Esophagus muscularis mucosa (tissue), 4 donors: Measurements from ENCODE around the gene SHH. TPM values are rescaled to one million over a fixed set of nuclear protein-coding genes. Genes with fewer than 3 reads are reported as not detected.

ENCODE experiments used
- DNase-seq: peaks from one replicate; pipeline ENCODE4 v3.0.0-alpha.2; 2017; ENCODE audit errors: extremely low spot score
- H3K27ac ChIP-seq, 4 donors: fragments of 200-600 bp; sonication (generic); replicated peaks in 1 of 4; 1 replicate in 3 of 4; 2 replicates in 1 of 4; pipeline ENCODE4 v1.5.1; 2016 to 2019; ENCODE audit warnings: mild to moderate bottlenecking in 1 of 4
- H3K27me3 ChIP-seq, 4 donors: fragments of 200-600 bp; sonication (generic); one replicate each; pipeline versions ENCODE4 v1.5.1 to v1.6.0; 2016 to 2019
- H3K36me3 ChIP-seq, 4 donors: fragments of 200-600 bp; sonication (generic); one replicate each; pipeline ENCODE4 v1.5.1; 2016 to 2019
- H3K4me1 ChIP-seq, 4 donors: fragments of 200-600 bp; sonication (generic); one replicate each; pipeline ENCODE4 v1.5.1; 2016 to 2019
- H3K4me3 ChIP-seq, 4 donors: fragments of 200-600 bp; sonication (generic); 1 replicate in 2 of 4; 2 replicates in 2 of 4; pipeline ENCODE4 v1.5.1; 2016 to 2019; ENCODE audit warnings: mild to moderate bottlenecking in 4 of 4, moderate library complexity in 1 of 4
- H3K9me3 ChIP-seq, 4 donors: fragments of 200-600 bp; sonication (generic); 1 replicate in 3 of 4; 2 replicates in 1 of 4; pipeline ENCODE4 v1.5.1; 2016 to 2019
- CTCF ChIP-seq, 3 experiments: fragments of 200-600 bp in 2 of 3; fragments of 450-650 bp in 1 of 3; sonication (generic) in 2 of 3; IDR thresholded peaks; one replicate each; pipeline ENCODE4 v1.5.1; 2017 to 2019; ENCODE audit warnings: antibody characterized with exemption in 3 of 3, mild to moderate bottlenecking in 2 of 3, moderate library complexity in 1 of 3
- EP300 ChIP-seq: sonication (generic); formaldehyde crosslinking; IDR thresholded peaks from one replicate; pipeline ENCODE4 v1.6.1; 2017; ENCODE audit warnings: antibody characterized with exemption
- POLR2A ChIP-seq: fragments of 450-650 bp; IDR thresholded peaks from one replicate; pipeline ENCODE4 v1.6.1; 2017; ENCODE audit warnings: antibody characterized with exemption, moderate library complexity, mild to moderate bottlenecking, low read depth
- POLR2AphosphoS5 ChIP-seq, 2 donors: sonication (generic); formaldehyde crosslinking; IDR thresholded peaks; one replicate each; pipeline ENCODE4 v1.6.1; 2017; ENCODE audit warnings: antibody characterized with exemption in 2 of 2
- WGBS: methylation state at CpG from one replicate; pipeline ENCODE4 v1.1.5; 2018; 5-methylcytosine and 5-hydroxymethylcytosine counted together
- intact Hi-C: fragments of 100-400 bp; cut with DNase I; formaldehyde crosslinking; loops from one replicate; pipeline ENCODE4 v1.15.1; 2023
- total RNA-seq, 4 donors: library from RNA; depleted of rRNA; stranded (reverse); fragments of >200 nt; gene quantifications; one replicate each; pipeline versions ENCODE4 v1.1.0 to v1.2.1, GENCODE V29; 2016

The SHH gene
- not detected for total RNA-seq

GRCh38 chr7:155811895-155812761 is at the start of gene SHH:
SHH (minus strand) TSS chr7:155812463; CDS start chr7:155812122, 341 bp downstream.
- no peak for TF ChIP-seq POLR2A
- TF ChIP-seq CTCF (IDR thresholded peaks at IDR 0.05), result no peak
- TF ChIP-seq EP300, result no peak
- no peak for TF ChIP-seq POLR2AphosphoS5 (IDR thresholded peaks at IDR 0.05)
- DNase-seq, result no peak
- peaks cover 0 to 100% (median 54%) of the 10 kb centered on the region in 4 donors for H3K27me3 ChIP-seq
- WGBS, result 2% methylated on average over 45 of the region's 53 CpGs
- H3K4me3 ChIP-seq, result no peak within 1 kb of the TSS
- no peaks in the 10 kb centered on the region for H3K9me3 ChIP-seq
- no peaks in the 10 kb centered on the region for H3K36me3 ChIP-seq
- H3K4me1 ChIP-seq, result peaks cover 10 to 55% (median 41%) of the 10 kb centered on the region in 4 donors
- no peak within 1 kb of the TSS for H3K27ac ChIP-seq
- intact Hi-C loops, result no loop called here

DNA sequence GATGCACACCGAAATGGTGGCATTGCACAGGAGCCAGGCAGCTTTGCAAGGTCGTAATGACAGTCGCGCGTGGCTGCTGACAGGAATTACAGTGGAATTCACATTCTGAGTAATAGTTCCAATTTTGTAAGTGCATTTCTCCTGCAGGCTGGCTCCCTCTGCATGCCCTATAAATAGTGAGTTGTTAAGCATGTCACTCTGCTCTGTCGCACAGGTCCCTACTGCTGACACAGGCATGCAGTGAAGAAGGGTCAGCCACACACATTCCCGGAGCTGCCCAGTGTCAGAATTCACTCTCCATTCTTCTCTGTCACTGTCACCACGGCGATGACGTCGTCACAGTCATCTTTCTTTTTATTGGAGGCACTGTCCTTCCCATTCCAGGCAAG is 49.2 kb upstream of the SHH start:
- H3K4me1 ChIP-seq, result peaks cover 0 to 9% (median 1%) of the 10 kb centered on the region in 4 donors
- H3K36me3 ChIP-seq, result no peaks in the 10 kb centered on the region
- intact Hi-C loops, result no loop called here
- peaks cover 0 to 56% (median 2%) of the 10 kb centered on the region in 4 donors for H3K27me3 ChIP-seq
- TF ChIP-seq EP300 (no peak), POLR2A (no peak), POLR2AphosphoS5 (IDR thresholded peaks at IDR 0.05) (no peak), CTCF (IDR thresholded peaks at IDR 0.05) (no peak)
- H3K4me3 ChIP-seq, result no peak overlapping the region
- no peak overlapping the region for H3K27ac ChIP-seq
- WGBS, result 56% methylated on average over 11 of the region's 11 CpGs
- no peak for DNase-seq
- H3K9me3 ChIP-seq, result no peaks in the 10 kb centered on the region

DNA sequence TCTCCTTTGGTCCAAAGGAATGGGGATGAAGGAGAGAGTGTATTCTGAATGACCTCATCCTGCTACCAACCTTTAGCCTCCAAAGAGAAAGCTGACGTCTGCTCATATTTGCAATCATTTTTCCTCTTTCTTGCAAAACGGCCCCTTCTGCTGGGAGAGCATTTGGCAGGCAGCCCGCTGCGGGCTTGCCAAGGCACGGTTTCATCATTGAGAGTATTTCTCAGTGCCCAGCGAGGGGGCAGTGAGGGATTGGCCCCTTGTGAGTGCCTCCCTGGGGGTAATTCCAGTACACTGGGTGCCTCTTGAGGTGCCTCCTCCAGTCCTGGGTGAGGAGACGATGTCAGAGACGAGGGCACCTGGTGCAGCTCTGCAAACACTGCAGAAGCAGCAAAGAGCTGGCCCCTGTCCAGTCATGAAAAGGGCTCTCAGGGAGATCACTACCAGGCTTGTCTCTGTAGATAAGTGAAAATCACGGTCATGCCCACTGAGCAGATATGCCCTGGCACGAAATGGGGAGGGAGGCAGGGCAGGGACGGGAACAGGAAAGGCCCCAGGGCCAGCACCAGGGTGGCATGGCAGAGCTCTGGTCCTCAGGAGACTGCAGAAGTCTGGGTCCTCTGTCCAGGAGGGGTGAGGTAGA is 48.7 kb upstream of the SHH start:
- intact Hi-C loops, result no loop called here
- H3K9me3 ChIP-seq, result no peaks in the 10 kb centered on the region
- DNase-seq, result peak; percentile 86
- H3K4me1 ChIP-seq, result peaks cover 0 to 9% (median 1%) of the 10 kb centered on the region in 4 donors
- H3K27ac ChIP-seq, result no peak overlapping the region
- WGBS, result 33% methylated on average over 11 of the region's 11 CpGs
- TF ChIP-seq CTCF (IDR thresholded peaks at IDR 0.05) (no peak), POLR2AphosphoS5 (IDR thresholded peaks at IDR 0.05) (no peak), EP300 (no peak), POLR2A (no peak)
- H3K4me3 ChIP-seq, result no peak overlapping the region
- H3K36me3 ChIP-seq, result no peaks in the 10 kb centered on the region
- peaks cover 0 to 52% (median 2%) of the 10 kb centered on the region in 4 donors for H3K27me3 ChIP-seq

DNA sequence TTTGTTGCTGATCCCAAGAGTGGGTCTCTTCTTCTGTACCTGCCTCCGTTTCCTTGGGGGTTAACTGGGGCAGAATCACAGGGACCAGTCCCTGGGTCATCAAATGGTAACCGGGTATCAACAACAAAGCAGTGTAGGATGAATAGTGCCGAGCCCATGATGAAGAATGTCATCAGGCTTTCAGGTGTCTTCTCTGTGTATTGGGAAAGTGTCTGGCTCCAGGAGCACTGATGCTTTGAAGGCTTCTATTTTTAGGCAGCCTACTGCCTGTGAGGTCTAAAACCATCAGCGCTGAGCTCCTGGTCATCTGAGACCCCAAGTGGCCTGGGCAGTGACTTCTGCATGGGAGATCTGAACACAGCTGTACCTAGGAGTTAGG is 48.2 kb upstream of the SHH start:
- H3K4me3 ChIP-seq, result no peak overlapping the region
- TF ChIP-seq CTCF (IDR thresholded peaks at IDR 0.05) (no peak), EP300 (no peak), POLR2A (no peak), POLR2AphosphoS5 (IDR thresholded peaks at IDR 0.05) (no peak)
- H3K27ac ChIP-seq, result no peak overlapping the region
- peaks cover 0 to 47% (median 2%) of the 10 kb centered on the region in 4 donors for H3K27me3 ChIP-seq
- H3K9me3 ChIP-seq, result peaks cover 0 to under 1% (median 0%) of the 10 kb centered on the region in 4 donors
- intact Hi-C loops, result no loop called here
- peaks cover 0 to 9% (median 1%) of the 10 kb centered on the region in 4 donors for H3K4me1 ChIP-seq
- DNase-seq, result peak; percentile 29
- no peaks in the 10 kb centered on the region for H3K36me3 ChIP-seq
- WGBS, result 47% methylated on average over 4 of the region's 4 CpGs
